Heart left ventricle (tissue), 16 donors: ENCODE data around the gene THAP2. TPM values are rescaled to one million over a fixed set of nuclear protein-coding genes. Genes with fewer than 3 reads are reported as not detected.
A peak's percentile ranks its signal among the peaks of the same experiment; 100 is the strongest.

Experiments
- ATAC-seq, 4 donors: fragments of 200-7000 bp; cut with Tn5 transposase; one replicate each; pipeline ENCODE4 v1.9.1; 2020 to 2022; ENCODE audit warnings: moderate library complexity in 4 of 4, mild to moderate bottlenecking in 3 of 4, moderate number of reproducible peaks in 1 of 4
- DNase-seq, 5 donors: peaks; one replicate each; pipeline ENCODE4 v3.0.0-alpha.2; 2020
- H3K27ac ChIP-seq, 12 donors: fragments of 200-600 bp; sonication (generic) in 4 of 12; one replicate each; pipeline versions ENCODE4 v1.5.0 to v1.8.0; 2016 to 2022; ENCODE audit warnings: mild to moderate bottlenecking in 2 of 12
- H3K27me3 ChIP-seq, 9 donors: fragments of 200-600 bp; sonication (generic) in 2 of 9; one replicate each; pipeline versions ENCODE4 v1.5.1 to v1.8.0; 2016 to 2022; ENCODE audit warnings: mild to moderate bottlenecking in 3 of 9
- H3K36me3 ChIP-seq, 9 donors: fragments of 200-600 bp; sonication (generic) in 2 of 9; one replicate each; pipeline versions ENCODE4 v1.5.0 to v1.8.0; 2018 to 2022; ENCODE audit warnings: mild to moderate bottlenecking in 2 of 9
- H3K4me1 ChIP-seq, 12 donors: fragments of 200-600 bp; sonication (generic) in 4 of 12; one replicate each; pipeline versions ENCODE4 v1.5.0 to v1.8.0; 2016 to 2022; ENCODE audit warnings: mild to moderate bottlenecking in 3 of 12
- H3K4me3 ChIP-seq, 12 donors: fragments of 200-600 bp; sonication (generic) in 4 of 12; one replicate each; pipeline versions ENCODE4 v1.5.0 to v1.8.0; 2017 to 2022; ENCODE audit warnings: mild to moderate bottlenecking in 9 of 12, moderate library complexity in 4 of 12
- H3K9me3 ChIP-seq, 12 donors: fragments of 200-600 bp; sonication (generic) in 4 of 12; one replicate each; pipeline versions ENCODE4 v1.5.0 to v1.8.0; 2016 to 2022; ENCODE audit warnings: mild to moderate bottlenecking in 1 of 12
- CTCF ChIP-seq, 12 donors: fragments of 200-600 bp; sonication (generic) in 4 of 12; IDR thresholded peaks; one replicate each; pipeline versions ENCODE4 v1.5.0 to v1.8.0; 2018 to 2022; ENCODE audit warnings: antibody characterized with exemption in 12 of 12, mild to moderate bottlenecking in 5 of 12
- POLR2A ChIP-seq, 2 donors: fragments of 450-650 bp; IDR thresholded peaks; one replicate each; pipeline ENCODE4 v1.6.1; 2017; ENCODE audit warnings: antibody characterized with exemption in 2 of 2, mild to moderate bottlenecking in 2 of 2, moderate library complexity in 2 of 2
- WGBS, 4 donors: extraction: QIAGEN DNeasy Blood & Tissue Kit in 2 of 4; methylation state at CpG; one replicate each; pipeline versions ENCODE4 v1.1.5 to v1.1.7; 2013 to 2018; 5-methylcytosine and 5-hydroxymethylcytosine counted together
- intact Hi-C, 10 donors: fragments of 100-400 bp; cut with DNase I; formaldehyde crosslinking; loops; one replicate each; pipeline versions ENCODE4 v1.11.1 to v1.14.2; 2022
- polyA plus RNA-seq, 2 donors: library from polyadenylated mRNA; stranded (reverse); fragments of 200-250 nt; gene quantifications; one replicate each; pipeline ENCODE4 v1.2.3, GENCODE V29; 2013
- total RNA-seq, 9 donors: library from RNA; depleted of rRNA in 2 of 9; stranded (reverse); fragments of >200 nt in 2 of 9; fragmentation: NEBNext Ultra II Directional in 3 of 9; extraction: Animal tissue kit (Norgen Biotek cat#: 25700) in 3 of 9; gene quantifications; one replicate each; pipeline versions ENCODE4 v1.1.0 to v1.2.4, GENCODE V29; 2016 to 2023
- donor health status: ischemic (EF 13 %, LVEDD 7.1; RV severe dilation, severe dysfunction).
- donor health status: healthy with polysubstance abuse.
- donor health status: DM: no; HTN: yes; CAD: no.
- donor health status: DM: no; HTN: no; CAD: no.
- donor health status: ischemic (EF 25% LVEDD 6.9; RV normal size, moderate dysfunction).
- donor health status: ischemic (EF 25% LVEDD 5.7; RV mildly dilated, moderate dysfunction).
- donor health status: healthy.
- donor health status: DM: yes; HTN: yes; CAD: no.
- donor health status: ischemic (EF 35%, LVEDD 5.7; RV mildly dilated, moderate dysfunction).
- donor health status: nonischemic (EF 11% LVEDD 7.7; RV severe dilation, severe dysfunction).
- donor health status: DM: yes; HTN: yes; CAD: no.
- donor health status: PGD.
- donor health status: ischemic (EF 29% LVEDD 5.4; RV normal size, mild dysfunction).
- donor health status: nonischemic (EF 23%, LVEDD 6.1; RV moderate dilation, normal function).

THAP2 gene
- total and polyA plus RNA-seq, 11 donors, result 2.2 to 13.1 (median 4.5) TPM

GRCh38 chr12:71655495-71655894 is 8.6 kb upstream of the THAP2 start:
- no peak overlapping the region for H3K4me3 ChIP-seq
- no peaks in the 10 kb centered on the region for H3K27me3 ChIP-seq
- DNase-seq, result no peak
- peaks cover 0 to 87% (median 68%) of the 10 kb centered on the region in 9 donors for H3K36me3 ChIP-seq
- intact Hi-C loops, result no loop called here
- 42 to 70% (median 59%) methylated on average over 1 of the region's 1 CpG for WGBS, 4 donors
- TF ChIP-seq POLR2A (IDR thresholded peaks at IDR 0.05), result no peak
- TF ChIP-seq CTCF (IDR thresholded peaks at IDR 0.05), result no peak
- H3K9me3 ChIP-seq, result peaks cover 0 to 10% (median 0%) of the 10 kb centered on the region in 12 donors
- peaks cover 0 to 44% (median 15%) of the 10 kb centered on the region in 12 donors for H3K4me1 ChIP-seq
- no peak overlapping the region for H3K27ac ChIP-seq
- no peak for ATAC-seq

GRCh38 chr12:71655907-71656306 is 8.2 kb upstream of the THAP2 start:
- Histone ChIP-seq H3K36me3 (peaks cover 0 to 87% (median 68%) of the 10 kb centered on the region in 9 donors), H3K27me3 (no peaks in the 10 kb centered on the region), H3K9me3 (peaks cover 0 to 10% (median 0%) of the 10 kb centered on the region in 12 donors), H3K27ac (no peak overlapping the region), H3K4me3 (no peak overlapping the region), H3K4me1 (peaks cover 0 to 48% (median 18%) of the 10 kb centered on the region in 12 donors)
- intact Hi-C loops, result no loop called here
- no peak for TF ChIP-seq POLR2A (IDR thresholded peaks at IDR 0.05)
- TF ChIP-seq CTCF (IDR thresholded peaks at IDR 0.05), result no peak
- whole genome bisulfite sequencing, 4 donors, result 92 to 97% (median 95%) methylated on average over 1 of the region's 1 CpG
- ATAC-seq (no peak), DNase-seq (no peak)

GRCh38 chr12:71656740-71657139 is 7.4 kb upstream of the THAP2 start:
- Histone ChIP-seq H3K4me3 (no peak overlapping the region), H3K27ac (no peak overlapping the region), H3K27me3 (no peaks in the 10 kb centered on the region), H3K4me1 (peaks cover 3 to 56% (median 25%) of the 10 kb centered on the region in 12 donors), H3K36me3 (peaks cover 0 to 79% (median 65%) of the 10 kb centered on the region in 9 donors), H3K9me3 (peaks cover 0 to 10% (median 0%) of the 10 kb centered on the region in 12 donors)
- ATAC-seq (no peak), DNase-seq (no peak)
- WGBS, 4 donors, result 73 to 79% (median 74%) methylated on average over 3 of the region's 3 CpGs
- no peak for TF ChIP-seq POLR2A (IDR thresholded peaks at IDR 0.05)
- no peak for TF ChIP-seq CTCF (IDR thresholded peaks at IDR 0.05)
- intact Hi-C loops, result no loop called here

GRCh38 chr12:71661977-71662530 is 2.0 kb upstream of the THAP2 start:
- Histone ChIP-seq H3K27ac (peak overlapping the region in 9 of 12 donors; percentile 90 to 98 (median 95)), H3K4me3 (peak overlapping the region; percentile 70 to 97 (median 88)), H3K9me3 (no peaks in the 10 kb centered on the region), H3K27me3 (no peaks in the 10 kb centered on the region), H3K36me3 (peaks cover 0 to 35% (median 32%) of the 10 kb centered on the region in 9 donors), H3K4me1 (peaks cover 0 to 44% (median 28%) of the 10 kb centered on the region in 12 donors)
- TF ChIP-seq CTCF (IDR thresholded peaks at IDR 0.05), result no peak
- no peak for TF ChIP-seq POLR2A (IDR thresholded peaks at IDR 0.05)
- DNase-seq, result no peak
- intact Hi-C loops, result loop anchor here in 6 of 10 donors (2.0 to 10.0 kb wide), 5 partner anchors 83 to 183 kb away; partner anchors contain the start of gene RAB21 (in 5 of the 6)
- no peak for ATAC-seq
- WGBS, 4 donors, result 4 to 7% (median 6%) methylated on average over 8 of the region's 8 CpGs
